ENCODE results near the gene ANKRD11.
A peak's percentile ranks its signal among the peaks of the same experiment; 100 is the strongest.

ANKRD11 gene

DNA sequence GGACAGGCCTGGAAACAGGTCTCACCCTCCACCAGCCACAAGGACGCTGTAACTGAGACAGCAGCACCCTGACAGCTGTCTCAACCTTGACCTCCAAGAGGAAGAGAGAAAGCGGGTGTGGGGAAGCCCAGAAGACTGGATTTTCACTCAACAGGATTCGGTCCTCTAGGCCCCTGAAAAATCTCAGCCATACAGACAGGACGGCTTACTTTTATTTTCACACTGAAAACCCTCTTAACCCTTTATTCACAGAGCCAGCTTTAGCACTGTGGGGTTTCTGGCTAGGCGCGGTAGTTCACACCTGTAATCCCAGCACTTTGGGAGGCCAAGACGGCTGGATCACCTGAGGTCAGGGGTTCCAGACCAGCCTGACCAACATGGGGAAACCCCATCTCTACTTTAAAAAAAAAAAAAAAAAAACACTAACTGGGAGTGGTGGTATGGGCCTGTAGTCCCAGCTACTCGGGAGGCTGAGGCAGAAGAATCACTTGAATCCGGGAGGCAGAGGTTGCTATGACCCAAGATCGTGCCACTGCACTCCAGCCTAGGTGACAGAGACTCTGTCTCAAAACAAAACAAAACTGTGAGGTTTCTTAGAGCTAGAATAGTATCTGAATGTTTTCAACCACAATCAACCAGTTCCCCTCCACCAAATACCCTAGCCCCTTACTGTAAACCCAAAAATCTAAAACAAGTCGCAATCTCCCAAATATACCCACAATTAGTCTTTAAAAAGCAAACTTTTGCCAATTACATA lies 5.3 kb downstream of the ANKRD11 start:
- no peaks in the 10 kb centered on the region for H3K9me2 ChIP-seq (replicated peaks; ENCODE audit: insufficient read depth, low read length)
- DNase-seq, result peak; percentile 46
- peaks cover 41% of the 10 kb centered on the region for H3K4me1 ChIP-seq (ENCODE audit: low read length)
- H3K27me3 ChIP-seq (replicated peaks; ENCODE audit: insufficient read depth, low read length), result no peaks in the 10 kb centered on the region
- no peak overlapping the region for H3K9ac ChIP-seq (ENCODE audit: low read length)
- peak overlapping the region; percentile 32; the same call in 1 of the 2 replicates for H3K4me2 ChIP-seq (ENCODE audit: low read depth, low read length)
- H2AFZ ChIP-seq (ENCODE audit: low read length), result no peak overlapping the region
- H3K36me3 ChIP-seq (replicated peaks; ENCODE audit: insufficient read depth, low read length), result no peaks in the 10 kb centered on the region
- peaks cover 16% of the 10 kb centered on the region for H3F3A ChIP-seq (ENCODE audit: insufficient read depth, low read length)
- TF ChIP-seq EZH2 (optimal IDR thresholded peaks at IDR 0.05; ENCODE audit: low read depth, low read length), result no peak
- no peak for TF ChIP-seq EZH2phosphoT487 (IDR thresholded peaks at IDR 0.05; ENCODE audit: low read length)
- TF ChIP-seq, protein P1, sequence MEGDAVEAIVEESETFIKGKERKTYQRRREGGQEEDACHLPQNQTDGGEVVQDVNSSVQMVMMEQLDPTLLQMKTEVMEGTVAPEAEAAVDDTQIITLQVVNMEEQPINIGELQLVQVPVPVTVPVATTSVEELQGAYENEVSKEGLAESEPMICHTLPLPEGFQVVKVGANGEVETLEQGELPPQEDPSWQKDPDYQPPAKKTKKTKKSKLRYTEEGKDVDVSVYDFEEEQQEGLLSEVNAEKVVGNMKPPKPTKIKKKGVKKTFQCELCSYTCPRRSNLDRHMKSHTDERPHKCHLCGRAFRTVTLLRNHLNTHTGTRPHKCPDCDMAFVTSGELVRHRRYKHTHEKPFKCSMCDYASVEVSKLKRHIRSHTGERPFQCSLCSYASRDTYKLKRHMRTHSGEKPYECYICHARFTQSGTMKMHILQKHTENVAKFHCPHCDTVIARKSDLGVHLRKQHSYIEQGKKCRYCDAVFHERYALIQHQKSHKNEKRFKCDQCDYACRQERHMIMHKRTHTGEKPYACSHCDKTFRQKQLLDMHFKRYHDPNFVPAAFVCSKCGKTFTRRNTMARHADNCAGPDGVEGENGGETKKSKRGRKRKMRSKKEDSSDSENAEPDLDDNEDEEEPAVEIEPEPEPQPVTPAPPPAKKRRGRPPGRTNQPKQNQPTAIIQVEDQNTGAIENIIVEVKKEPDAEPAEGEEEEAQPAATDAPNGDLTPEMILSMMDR (IDR thresholded peaks at IDR 0.05; ENCODE audit: low read length), result no peak
- H4K20me1 ChIP-seq (ENCODE audit: insufficient read depth, low read length), result peaks cover 68% of the 10 kb centered on the region
- H3K79me2 ChIP-seq (ENCODE audit: low read length), result peaks cover 93% of the 10 kb centered on the region
- peak overlapping the region; percentile 24; the same call in 1 of the 2 replicates for H3K27ac ChIP-seq (ENCODE audit: low read length)
- H3K9me3 ChIP-seq (replicated peaks; ENCODE audit: insufficient read depth, low read length), result no peaks in the 10 kb centered on the region
- no peak overlapping the region for H3K4me3 ChIP-seq (ENCODE audit: low read length)

DNA sequence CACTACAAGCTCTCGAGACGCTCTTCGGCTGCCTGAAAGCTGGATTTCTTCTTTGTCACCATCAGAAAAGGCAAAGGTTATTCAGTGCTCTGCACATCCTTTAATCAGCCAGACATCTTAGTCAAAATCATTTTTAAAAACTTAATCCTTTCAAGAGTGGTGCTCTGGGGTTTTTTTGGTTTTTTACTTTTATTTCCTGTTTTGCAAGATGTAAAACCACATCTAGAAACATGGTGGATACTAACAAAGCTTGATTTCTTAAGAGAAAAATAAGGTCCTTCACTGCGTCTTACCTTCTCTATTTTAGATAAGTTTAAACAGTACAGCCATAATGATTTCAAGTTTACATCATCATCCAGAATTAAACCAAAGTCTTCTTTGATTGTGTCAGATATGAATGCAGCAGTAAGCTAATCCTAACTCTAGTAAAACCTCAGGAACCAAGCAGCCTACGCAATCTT lies 6.3 kb downstream of the ANKRD11 start:
- peaks cover 100% of the 10 kb centered on the region for H3K79me2 ChIP-seq (ENCODE audit: low read length)
- H3K4me2 ChIP-seq (ENCODE audit: low read depth, low read length), result peak overlapping the region; percentile 27
- no peak overlapping the region for H2AFZ ChIP-seq (ENCODE audit: low read length)
- no peaks in the 10 kb centered on the region for H3K9me3 ChIP-seq (replicated peaks; ENCODE audit: insufficient read depth, low read length)
- H3K4me1 ChIP-seq (ENCODE audit: low read length), result peaks cover 41% of the 10 kb centered on the region
- H3K27ac ChIP-seq (ENCODE audit: low read length), result no peak overlapping the region
- DNase-seq, result no peak
- TF ChIP-seq, protein P1 (IDR thresholded peaks at IDR 0.05; ENCODE audit: low read length), result no peak
- TF ChIP-seq EZH2 (optimal IDR thresholded peaks at IDR 0.05; ENCODE audit: low read depth, low read length) (no peak), EZH2phosphoT487 (IDR thresholded peaks at IDR 0.05; ENCODE audit: low read length) (no peak)
- no peak overlapping the region for H3K9ac ChIP-seq (ENCODE audit: low read length)
- H3K4me3 ChIP-seq (ENCODE audit: low read length), result no peak overlapping the region
- H3K36me3 ChIP-seq (replicated peaks; ENCODE audit: insufficient read depth, low read length), result no peaks in the 10 kb centered on the region
- H3F3A ChIP-seq (ENCODE audit: insufficient read depth, low read length), result peaks cover 16% of the 10 kb centered on the region
- no peaks in the 10 kb centered on the region for H3K9me2 ChIP-seq (replicated peaks; ENCODE audit: insufficient read depth, low read length)
- peaks cover 69% of the 10 kb centered on the region for H4K20me1 ChIP-seq (ENCODE audit: insufficient read depth, low read length)
- H3K27me3 ChIP-seq (replicated peaks; ENCODE audit: insufficient read depth, low read length), result no peaks in the 10 kb centered on the region

DNA sequence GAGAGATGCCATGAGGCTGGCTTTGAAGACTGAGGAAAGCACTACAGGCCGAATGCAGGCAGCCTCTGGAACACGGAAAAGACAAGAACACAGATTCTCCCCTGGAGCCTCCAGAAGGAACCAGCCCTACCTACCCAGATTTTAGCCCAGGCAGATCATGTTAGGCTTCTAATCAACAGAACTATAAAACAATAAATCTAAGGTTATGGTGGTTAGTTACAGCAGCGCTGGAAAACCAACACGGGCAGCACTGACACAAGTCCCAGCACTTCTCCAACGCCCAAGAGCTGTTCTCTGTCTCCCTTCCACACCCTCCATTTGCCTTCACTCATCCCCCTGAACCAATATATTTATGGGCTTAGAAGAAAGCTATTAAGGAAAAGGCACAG lies 7.5 kb downstream of the ANKRD11 start:
- no peak overlapping the region for H3K9ac ChIP-seq (ENCODE audit: low read length)
- no peaks in the 10 kb centered on the region for H3K27me3 ChIP-seq (replicated peaks; ENCODE audit: insufficient read depth, low read length)
- no peaks in the 10 kb centered on the region for H3K9me2 ChIP-seq (replicated peaks; ENCODE audit: insufficient read depth, low read length)
- no peaks in the 10 kb centered on the region for H3K9me3 ChIP-seq (replicated peaks; ENCODE audit: insufficient read depth, low read length)
- peaks cover 11% of the 10 kb centered on the region; the same call in 1 of the 2 replicates for H3F3A ChIP-seq (ENCODE audit: insufficient read depth, low read length)
- no peak overlapping the region for H3K4me2 ChIP-seq (ENCODE audit: low read depth, low read length)
- no peak for DNase-seq
- H3K79me2 ChIP-seq (ENCODE audit: low read length), result peaks cover 100% of the 10 kb centered on the region
- H3K36me3 ChIP-seq (replicated peaks; ENCODE audit: insufficient read depth, low read length), result no peaks in the 10 kb centered on the region
- H3K4me3 ChIP-seq (ENCODE audit: low read length), result no peak overlapping the region
- H4K20me1 ChIP-seq (ENCODE audit: insufficient read depth, low read length), result peaks cover 70% of the 10 kb centered on the region
- H2AFZ ChIP-seq (ENCODE audit: low read length), result no peak overlapping the region
- H3K4me1 ChIP-seq (ENCODE audit: low read length), result peaks cover 33% of the 10 kb centered on the region
- no peak for TF ChIP-seq EZH2phosphoT487 (IDR thresholded peaks at IDR 0.05; ENCODE audit: low read length)
- TF ChIP-seq EZH2 (optimal IDR thresholded peaks at IDR 0.05; ENCODE audit: low read depth, low read length), result no peak
- TF ChIP-seq, protein P1 (IDR thresholded peaks at IDR 0.05; ENCODE audit: low read length), result no peak
- no peak overlapping the region for H3K27ac ChIP-seq (ENCODE audit: low read length)

All from MM.1S (cell line).